ENCODE measurements around the gene IL18R1. TPM values are rescaled to one million over a fixed set of nuclear protein-coding genes. Genes with fewer than 3 reads are reported as not detected.

The IL18R1 gene
- total RNA-seq, 1 experiment from 2014 or later: 0.08 TPM

- in situ Hi-C loops (cut with HindIII; ENCODE audit: low pct_unique_long_range_greater_than_20kb, low sequenced_read_pairs): no loop called here
- ChIA-PET POLR2A (no interaction called here), CTCF (no interaction called here)
- BruUV-seq (replicated peaks): no TSS peak
- Histone ChIP-seq H3K4me3 (ENCODE audit: low read depth in 2 of 2, low read length in 2 of 2) (no peak overlapping the region), H3K36me3 (ENCODE audit: control insufficient read depth, insufficient read depth, low read length) (no peaks in the 10 kb centered on the region), H3K27ac (ENCODE audit: low read length) (no peak overlapping the region), H3K9me3 (ENCODE audit: control insufficient read depth, insufficient read depth, low read depth, low read length) (no peaks in the 10 kb centered on the region), H3K27me3 (ENCODE audit: control insufficient read depth, insufficient read depth, low read length) (0 out of 2 replicates have a peak, but pooled peaks cover 3% of the 10 kb centered on the region), H3K4me1 (ENCODE audit: control insufficient read depth, insufficient read depth, low read length) (no peaks in the 10 kb centered on the region)
- DNase-seq (ENCODE audit: low read depth, low spot score) (no peak), ATAC-seq (no peak)
- TF ChIP-seq SIN3A (IDR thresholded peaks at IDR 0.05; ENCODE audit: borderline replicate concordance, insufficient read depth, low read depth, low read length) (no peak), POLR2AphosphoS5 (IDR thresholded peaks at IDR 0.05; ENCODE audit: low read depth, low read length) (no peak), REST (IDR thresholded peaks at IDR 0.05; ENCODE audit: insufficient read depth in 1 of 2, low read depth in 2 of 2, low read length in 1 of 2) (no peak)
- intact Hi-C loops (cut with micrococcal nuclease; ENCODE audit: unreplicated experiment): loop anchor here (5.0 kb wide), 1 partner anchor 187 kb away; no protein-coding TSS in a partner anchor
These were observed 88.6 kb downstream of the IL18R1 start for GRCh38 chr2:102444233-102444632.

- H3K27ac ChIP-seq (ENCODE audit: low read length): no peak overlapping the region
- ATAC-seq (no peak), DNase-seq (ENCODE audit: low read depth, low spot score) (no peak)
- H3K4me1 ChIP-seq (ENCODE audit: control insufficient read depth, insufficient read depth, low read length): no peaks in the 10 kb centered on the region
- intact Hi-C loops (cut with micrococcal nuclease; ENCODE audit: unreplicated experiment) (loop anchor here (5.0 kb wide), 1 partner anchor 425 kb away; no protein-coding TSS in a partner anchor), in situ Hi-C loops (cut with HindIII; ENCODE audit: low pct_unique_long_range_greater_than_20kb, low sequenced_read_pairs) (no loop called here)
- no peak for TF ChIP-seq SIN3A (IDR thresholded peaks at IDR 0.05; ENCODE audit: borderline replicate concordance, insufficient read depth, low read depth, low read length)
- TF ChIP-seq CTCF (IDR thresholded peaks at IDR 0.05): no peak
- TF ChIP-seq REST (IDR thresholded peaks at IDR 0.05; ENCODE audit: insufficient read depth in 1 of 2, low read depth in 2 of 2, low read length in 1 of 2): no peak
- no peak for TF ChIP-seq POLR2AphosphoS5 (IDR thresholded peaks at IDR 0.05; ENCODE audit: low read depth, low read length)
- no peak for TF ChIP-seq TCF7L2 (IDR thresholded peaks at IDR 0.05; ENCODE audit: low read depth, low read length)
- peaks cover 2% of the 10 kb centered on the region; the same call in 1 of the 2 replicates for H3K27me3 ChIP-seq (ENCODE audit: control insufficient read depth, insufficient read depth, low read length)
- no peaks in the 10 kb centered on the region for H3K9me3 ChIP-seq (ENCODE audit: control insufficient read depth, insufficient read depth, low read depth, low read length)
- BruUV-seq (replicated peaks): no TSS peak
- H3K4me3 ChIP-seq (ENCODE audit: low read depth in 2 of 2, low read length in 2 of 2): no peak overlapping the region
- ChIA-PET CTCF (no interaction called here), POLR2A (no interaction called here)
- H3K36me3 ChIP-seq (ENCODE audit: control insufficient read depth, insufficient read depth, low read length): no peaks in the 10 kb centered on the region
These were observed 91.3 kb downstream of the IL18R1 start for GRCh38 chr2:102446936-102447335.

Small RNA genes within 50 kb of the gene (microRNA-seq; reads per million reads assigned to microRNA genes)
- not detected for gene MIR4772 (ENCODE audit: unreplicated experiment)

Other genes with a start within 250 kb of the IL18R1 start
- 7.1 TPM for gene IL1R1, start 213.1 kb upstream of the IL18R1 start, total RNA-seq (2021; ENCODE audit: unreplicated experiment)
- gene IL1RL2, start 168.8 kb upstream of the IL18R1 start, total RNA-seq (2021; ENCODE audit: unreplicated experiment): not detected
- 0.15 TPM for gene IL1RL1, start 44.2 kb upstream of the IL18R1 start, total RNA-seq (2021; ENCODE audit: unreplicated experiment)
- gene IL18RAP, start 67.4 kb downstream of the IL18R1 start, total RNA-seq (2021; ENCODE audit: unreplicated experiment): not detected
- not detected for gene SLC9A4, start 117.4 kb downstream of the IL18R1 start, total RNA-seq (2021; ENCODE audit: unreplicated experiment)